GM23338 (cell line): ENCODE results near the gene KDM5C.

Experiments used
- CREB1 ChIP-seq: fragments of 250-450 bp; sonication (Bioruptor Pico); IDR thresholded peaks from 2 replicates; pipeline ENCODE4 v1.5.0; 2020; ENCODE audit warnings: low read depth, mild to moderate bottlenecking, moderate library complexity
- EZH2 ChIP-seq: fragments of 200-600 bp; sonication (generic); IDR thresholded peaks from one replicate; pipeline ENCODE4 v1.8.0; 2017; ENCODE audit warnings: antibody characterized with exemption, mild to moderate bottlenecking, low read depth; ENCODE audit not compliant: unreplicated experiment
- EZH2phosphoT487 ChIP-seq: fragments of 200-600 bp; sonication (generic); IDR thresholded peaks from one replicate; pipeline ENCODE4 v1.8.1; 2018; ENCODE audit warnings: antibody characterized with exemption; ENCODE audit not compliant: unreplicated experiment
- POLR2AphosphoS5 ChIP-seq: IDR thresholded peaks from 2 replicates; pipeline ENCODE4 v1.6.1; 2016; ENCODE audit warnings: antibody characterized with exemption, low read depth
- ZNF114 ChIP-seq: fragments of 250-450 bp; sonication (Bioruptor Pico); IDR thresholded peaks from 2 replicates; pipeline ENCODE4 v1.5.0; 2020; ENCODE audit warnings: mild to moderate bottlenecking, moderate library complexity
- TF ChIP-seq, protein P1 (sequence below), 2 experiments: fragments of 200-600 bp in 1 of 2; sonication (generic) in 1 of 2; conservative IDR thresholded peaks; 2 replicates each; pipeline versions ENCODE4 v1.5.1 to v1.6.1; 2016 to 2017; ENCODE audit warnings: antibody characterized with exemption in 2 of 2, low read depth in 2 of 2, mild to moderate bottlenecking in 2 of 2, moderate library complexity in 1 of 2

DNA sequence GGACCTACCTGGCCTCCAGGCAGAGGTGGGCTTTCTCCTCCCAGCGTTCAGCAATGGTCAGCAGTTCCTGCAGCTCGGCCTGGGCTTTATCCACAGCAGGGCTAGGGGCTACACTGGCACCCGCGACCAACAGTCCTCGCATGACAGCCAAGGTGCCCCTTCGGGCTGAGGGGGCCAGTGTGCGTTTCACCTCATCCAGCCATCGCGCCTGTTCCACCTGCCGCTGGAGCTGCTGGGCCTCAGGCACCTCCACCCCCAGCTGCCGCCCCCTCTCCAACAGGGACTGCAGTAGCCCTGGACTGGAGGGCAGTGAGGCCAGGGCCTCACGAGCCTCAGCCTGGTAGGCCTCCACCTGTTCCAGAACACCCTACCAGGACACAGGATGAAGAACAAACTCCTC, 28.3 kb downstream of the KDM5C start:
- TF ChIP-seq, protein P1, sequence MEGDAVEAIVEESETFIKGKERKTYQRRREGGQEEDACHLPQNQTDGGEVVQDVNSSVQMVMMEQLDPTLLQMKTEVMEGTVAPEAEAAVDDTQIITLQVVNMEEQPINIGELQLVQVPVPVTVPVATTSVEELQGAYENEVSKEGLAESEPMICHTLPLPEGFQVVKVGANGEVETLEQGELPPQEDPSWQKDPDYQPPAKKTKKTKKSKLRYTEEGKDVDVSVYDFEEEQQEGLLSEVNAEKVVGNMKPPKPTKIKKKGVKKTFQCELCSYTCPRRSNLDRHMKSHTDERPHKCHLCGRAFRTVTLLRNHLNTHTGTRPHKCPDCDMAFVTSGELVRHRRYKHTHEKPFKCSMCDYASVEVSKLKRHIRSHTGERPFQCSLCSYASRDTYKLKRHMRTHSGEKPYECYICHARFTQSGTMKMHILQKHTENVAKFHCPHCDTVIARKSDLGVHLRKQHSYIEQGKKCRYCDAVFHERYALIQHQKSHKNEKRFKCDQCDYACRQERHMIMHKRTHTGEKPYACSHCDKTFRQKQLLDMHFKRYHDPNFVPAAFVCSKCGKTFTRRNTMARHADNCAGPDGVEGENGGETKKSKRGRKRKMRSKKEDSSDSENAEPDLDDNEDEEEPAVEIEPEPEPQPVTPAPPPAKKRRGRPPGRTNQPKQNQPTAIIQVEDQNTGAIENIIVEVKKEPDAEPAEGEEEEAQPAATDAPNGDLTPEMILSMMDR (conservative IDR thresholded peaks at IDR 0.05; ENCODE audit: low read depth in 2 of 2): no peak
- no peak for TF ChIP-seq EZH2
- TF ChIP-seq POLR2AphosphoS5: no peak
- no peak for TF ChIP-seq ZNF114
- no peak for TF ChIP-seq CREB1
- no peak for TF ChIP-seq EZH2phosphoT487
